Spinal cord (tissue), 10 donors: ENCODE results near the gene CPA4. TPM values are rescaled to one million over a fixed set of nuclear protein-coding genes. Genes with fewer than 3 reads are reported as not detected.

Source experiments
- DNase-seq, 6 donors: peaks; one replicate each; pipeline versions ENCODE4 v3.0.0 to v3.0.0-alpha.2; 2013 to 2015; ENCODE audit warnings: low spot score in 6 of 6, low read depth in 4 of 6
- H3K27ac ChIP-seq: one replicate; pipeline ENCODE4 v1.5.1; 2013; ENCODE audit warnings: low read depth, low read length, control low read depth
- H3K27me3 ChIP-seq: one replicate; pipeline ENCODE4 v1.6.1; 2013; ENCODE audit warnings: low read length; ENCODE audit not compliant: control insufficient read depth, insufficient read depth
- H3K36me3 ChIP-seq: one replicate; pipeline ENCODE4 v1.6.1; 2013; ENCODE audit warnings: low read length; ENCODE audit not compliant: control insufficient read depth, insufficient read depth
- H3K4me1 ChIP-seq: one replicate; pipeline ENCODE4 v1.6.1; 2013; ENCODE audit warnings: low read length; ENCODE audit not compliant: control insufficient read depth, insufficient read depth
- H3K4me3 ChIP-seq: one replicate; pipeline ENCODE4 v1.5.1; 2013; ENCODE audit warnings: low read depth, low read length, control low read depth
- H3K9me3 ChIP-seq: one replicate; pipeline ENCODE4 v1.6.1; 2013; ENCODE audit warnings: low read length; ENCODE audit not compliant: control insufficient read depth, insufficient read depth
- whole genome bisulfite sequencing: methylation state at CpG from one replicate; pipeline ENCODE4 v1.1.5; 2013; ENCODE audit warnings: missing lambda C conversion rate; ENCODE audit not compliant: insufficient coverage; 5-methylcytosine and 5-hydroxymethylcytosine counted together
- polyA plus RNA-seq, 2 donors: library from polyadenylated mRNA; unstranded; fragments of 120-200 nt; gene quantifications; one replicate each; pipeline ENCODE4 v1.2.1, GENCODE V29; 2013; ENCODE audit not compliant: insufficient read length in 2 of 2
- total RNA-seq, 2 donors: library from RNA; depleted of rRNA in 1 of 2; stranded (reverse); fragments of 120-200 nt in 1 of 2; fragments of >200 nt in 1 of 2; gene quantifications; one replicate each; pipeline versions ENCODE4 v1.2.3 to v1.2.4, GENCODE V29; 2013 to 2014
- donor health status: healthy.

The CPA4 gene
- total and polyA plus RNA-seq, 4 donors: 0.84 to 2.1 (median 1.5) TPM

DNA sequence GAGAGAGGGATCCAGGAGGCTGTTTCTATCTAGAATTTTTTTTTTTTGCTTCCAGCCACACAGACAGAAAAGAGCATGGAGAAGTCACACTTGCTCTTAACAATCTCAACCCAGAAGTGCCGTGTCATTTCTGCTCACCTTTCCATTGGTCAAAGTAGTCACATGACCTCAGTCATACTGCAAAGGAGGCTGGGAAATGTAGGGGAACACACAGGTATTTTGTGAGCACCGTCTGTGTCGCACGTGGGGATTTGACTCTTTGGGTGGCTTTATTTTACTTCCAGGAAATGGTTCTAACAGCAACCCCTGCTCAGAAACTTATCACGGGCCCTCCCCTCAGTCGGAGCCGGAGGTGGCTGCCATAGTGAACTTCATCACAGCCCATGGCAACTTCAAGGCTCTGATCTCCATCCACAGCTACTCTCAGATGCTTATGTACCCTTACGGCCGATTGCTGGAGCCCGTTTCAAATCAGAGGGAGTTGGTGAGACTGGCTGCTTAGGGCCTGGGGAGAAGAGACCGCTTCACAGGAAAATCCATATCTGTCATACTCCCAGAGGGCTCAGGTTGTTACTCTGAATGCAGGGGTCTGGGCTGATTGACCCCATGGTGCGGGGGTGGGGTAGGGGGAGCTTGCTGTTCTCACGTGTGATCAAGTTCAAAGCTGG lies 74.3 kb downstream of the CPA4 start:
- Histone ChIP-seq H3K36me3 (no peaks in the 10 kb centered on the region), H3K9me3 (no peaks in the 10 kb centered on the region), H3K4me1 (peaks cover 49% of the 10 kb centered on the region), H3K27ac (no peak overlapping the region), H3K27me3 (no peaks in the 10 kb centered on the region), H3K4me3 (no peak overlapping the region)
- WGBS: 95% methylated on average over 7 of the region's 13 CpGs
- DNase-seq: no peak

DNA sequence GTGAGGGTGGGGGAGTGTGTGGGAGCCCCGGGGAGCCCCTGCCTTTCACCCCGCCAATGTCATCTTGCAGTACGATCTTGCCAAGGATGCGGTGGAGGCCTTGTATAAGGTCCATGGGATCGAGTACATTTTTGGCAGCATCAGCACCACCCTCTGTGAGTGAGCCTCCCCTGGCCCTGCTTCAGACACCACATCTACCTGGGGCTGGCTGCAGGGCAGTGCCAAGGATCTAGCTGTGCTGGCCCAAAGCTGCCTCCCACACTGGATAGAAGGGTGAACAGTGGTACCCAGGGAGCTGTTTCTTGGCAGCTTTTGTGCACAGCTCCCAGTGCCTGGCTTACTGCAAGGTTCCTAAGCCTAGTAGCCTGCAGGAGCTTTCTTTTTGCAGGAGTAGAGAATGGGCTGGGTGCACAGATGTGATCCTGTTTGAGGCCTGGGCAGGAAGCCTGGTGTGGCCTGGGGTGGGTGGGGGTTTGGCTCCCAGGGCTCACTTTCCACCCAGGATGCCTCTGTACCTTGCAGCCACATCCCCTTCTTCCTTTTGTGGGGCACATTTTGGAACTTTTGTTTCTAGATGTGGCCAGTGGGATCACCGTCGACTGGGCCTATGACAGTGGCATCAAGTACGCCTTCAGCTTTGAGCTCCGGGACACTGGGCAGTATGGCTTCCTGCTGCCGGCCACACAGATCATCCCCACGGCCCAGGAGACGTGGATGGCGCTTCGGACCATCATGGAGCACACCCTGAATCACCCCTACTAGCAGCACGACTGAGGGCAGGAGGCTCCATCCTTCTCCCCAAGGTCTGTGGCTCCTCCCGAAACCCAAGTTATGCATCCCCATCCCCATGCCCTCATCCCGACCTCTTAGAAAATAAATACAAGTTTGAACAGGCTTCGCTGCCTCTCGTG lies 75.1 kb downstream of the CPA4 start:
- DNase-seq: no peak
- no peak overlapping the region for H3K27ac ChIP-seq
- no peaks in the 10 kb centered on the region for H3K27me3 ChIP-seq
- H3K4me3 ChIP-seq: no peak overlapping the region
- WGBS: 86% methylated on average over 17 of the region's 19 CpGs
- H3K4me1 ChIP-seq: peaks cover 54% of the 10 kb centered on the region
- no peaks in the 10 kb centered on the region for H3K36me3 ChIP-seq
- H3K9me3 ChIP-seq: no peaks in the 10 kb centered on the region

DNA sequence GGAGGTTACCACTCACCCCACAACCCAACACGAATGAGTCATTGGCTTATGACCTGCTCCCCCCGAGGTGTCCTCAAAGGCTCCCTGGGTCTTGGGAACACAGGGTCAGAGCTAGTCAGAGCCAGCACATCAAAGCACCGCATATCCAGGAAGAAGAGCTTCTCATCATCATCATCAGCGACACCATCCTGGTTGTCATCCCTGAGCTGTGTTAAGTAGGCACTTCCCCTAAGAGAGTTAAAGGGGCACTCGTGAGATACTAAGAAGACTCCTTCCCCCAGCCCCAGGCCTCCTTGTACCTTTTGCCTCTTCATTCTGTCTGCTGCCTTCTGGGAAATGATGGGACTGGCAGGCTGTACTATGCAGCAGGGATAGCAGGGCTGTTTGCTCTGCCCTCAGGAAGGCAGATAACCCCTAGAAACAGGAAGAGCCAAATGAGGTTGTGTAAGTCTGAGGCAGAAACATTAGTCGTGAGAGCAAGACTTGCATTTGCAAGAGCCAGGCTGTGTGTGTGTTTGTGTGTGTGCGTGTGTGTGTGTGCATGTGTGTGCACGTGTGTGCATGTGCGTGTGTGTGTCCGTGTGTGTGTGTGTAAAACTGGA lies 76.2 kb downstream of the CPA4 start:
- H3K9me3 ChIP-seq: no peaks in the 10 kb centered on the region
- no peaks in the 10 kb centered on the region for H3K36me3 ChIP-seq
- no peaks in the 10 kb centered on the region for H3K27me3 ChIP-seq
- 69% methylated on average over 5 of the region's 10 CpGs for WGBS
- H3K27ac ChIP-seq: peak overlapping the region; percentile 4
- peaks cover 64% of the 10 kb centered on the region for H3K4me1 ChIP-seq
- H3K4me3 ChIP-seq: no peak overlapping the region
- no peak for DNase-seq

GRCh38 chr7:130369831-130370550 lies 77.0 kb downstream of the CPA4 start:
- Histone ChIP-seq H3K27ac (peak overlapping the region; percentile 22), H3K27me3 (no peaks in the 10 kb centered on the region), H3K36me3 (no peaks in the 10 kb centered on the region), H3K4me1 (peaks cover 63% of the 10 kb centered on the region), H3K4me3 (no peak overlapping the region), H3K9me3 (no peaks in the 10 kb centered on the region)
- no peak for DNase-seq
- WGBS: 90% methylated on average over 2 of the region's 3 CpGs

DNA sequence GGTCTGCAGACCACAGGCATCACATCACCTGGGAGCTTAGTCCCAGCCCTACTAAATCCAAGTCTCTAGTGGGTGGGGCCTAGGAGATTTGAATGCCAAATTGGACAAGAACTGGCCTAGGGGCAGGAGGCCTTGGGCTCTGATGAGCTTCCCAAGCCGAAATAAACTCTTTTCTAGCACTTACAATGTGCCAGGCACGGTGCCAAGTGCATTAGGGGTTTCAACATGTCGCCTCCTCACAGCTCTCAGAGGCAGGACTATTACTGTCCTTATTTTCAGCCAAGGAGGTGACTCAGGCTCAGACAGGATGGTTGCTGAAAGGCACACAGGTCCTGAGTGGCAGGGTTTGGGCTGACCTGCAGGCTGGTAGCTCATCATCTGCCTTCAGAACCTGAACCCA lies 78.1 kb downstream of the CPA4 start:
- Histone ChIP-seq H3K36me3 (no peaks in the 10 kb centered on the region), H3K27ac (no peak overlapping the region), H3K4me3 (no peak overlapping the region), H3K27me3 (no peaks in the 10 kb centered on the region), H3K9me3 (no peaks in the 10 kb centered on the region), H3K4me1 (peaks cover 53% of the 10 kb centered on the region)
- peak in 1 of 6 donors; percentile 15 for DNase-seq
- 52% methylated on average over 3 of the region's 3 CpGs for WGBS

- no peak overlapping the region for H3K4me3 ChIP-seq
- H3K4me1 ChIP-seq: peaks cover 46% of the 10 kb centered on the region
- peaks cover 2% of the 10 kb centered on the region for H3K9me3 ChIP-seq
- H3K36me3 ChIP-seq: no peaks in the 10 kb centered on the region
- 86% methylated on average over 10 of the region's 11 CpGs for WGBS
- H3K27ac ChIP-seq: peak overlapping the region; percentile 97
- no peaks in the 10 kb centered on the region for H3K27me3 ChIP-seq
- DNase-seq: no peak
Measured at GRCh38 chr7:130372402-130373165, 79.6 kb downstream of the CPA4 start.

Other genes starting within 250 kb of the CPA4 start
- gene ZC3HC1, start 241.8 kb upstream of the CPA4 start, total RNA-seq: 10 to 100 TPM; 19.3 to 23.4 TPM
- gene ZC3HC1, start 241.8 kb upstream of the CPA4 start, polyA plus RNA-seq: 10 to 100 TPM; 18.8 to 21.8 TPM
- gene KLHDC10, start 222.6 kb upstream of the CPA4 start, total RNA-seq: 10 to 100 TPM; 40.8 to 77.3 TPM
- 10 to 100 TPM; 43.5 to 46.4 TPM for gene KLHDC10, start 222.6 kb upstream of the CPA4 start, polyA plus RNA-seq
- 10 to 100 TPM; 16.5 to 17.2 TPM for gene TMEM209, start 87.8 kb upstream of the CPA4 start, total RNA-seq
- gene TMEM209, start 87.8 kb upstream of the CPA4 start, polyA plus RNA-seq: 10 to 100 TPM; 13.7 to 14.9 TPM
- gene SSMEM1, start 85.3 kb upstream of the CPA4 start, total RNA-seq: not detected
- not detected for gene SSMEM1, start 85.3 kb upstream of the CPA4 start, polyA plus RNA-seq
- gene CPA2, start 26.3 kb upstream of the CPA4 start, total RNA-seq: under 1 TPM in 1 of 2 donors, not detected in 1; 0.39 TPM
- under 1 TPM; 0.21 to 0.35 TPM for gene CPA2, start 26.3 kb upstream of the CPA4 start, polyA plus RNA-seq
- under 1 TPM; 0.20 to 0.39 TPM for gene CPA5, start 51.7 kb downstream of the CPA4 start, total RNA-seq
- under 1 TPM; 0.24 to 0.27 TPM for gene CPA5, start 51.7 kb downstream of the CPA4 start, polyA plus RNA-seq
- under 1 TPM; 0.30 to 0.77 TPM for gene CPA1, start 87.3 kb downstream of the CPA4 start, total RNA-seq
- gene CPA1, start 87.3 kb downstream of the CPA4 start, polyA plus RNA-seq: under 1 TPM; 0.27 to 0.49 TPM
- 10 to 100 TPM; 12.5 to 17.5 TPM for gene CEP41, start 147.9 kb downstream of the CPA4 start, total RNA-seq
- gene CEP41, start 147.9 kb downstream of the CPA4 start, polyA plus RNA-seq: 10 to 100 TPM; 21.9 to 27.9 TPM
- 100 to 1,000 TPM; 287 to 316 TPM for gene MEST, start 198.9 kb downstream of the CPA4 start, total RNA-seq
- gene MEST, start 198.9 kb downstream of the CPA4 start, polyA plus RNA-seq: 100 to 1,000 TPM; 186 to 189 TPM